Activated CD4-positive, CD25-positive, alpha-beta regulatory T cell (primary cell): ENCODE results near the gene NDUFB5.

ENCODE experiments used
- DNase-seq, 4 experiments: peaks; one replicate each; lab custom pipeline; 2025; lab: John Stamatoyannopoulos, UW

NDUFB5 gene

GRCh38 chr3:179604321-179605078 is at the start of gene NDUFB5, which contains the start of gene MRPL47:
TSS of gene NDUFB5 (plus strand) at chr3:179604794. CDS start at chr3:179604816, 22 bp downstream.
TSS of gene MRPL47 (minus strand) at chr3:179604638. CDS start at chr3:179604624, 14 bp downstream.
- peak; percentile 78 to 87 (median 84) for DNase-seq

GRCh38 chr3:179558742-179559364 is 45.7 kb upstream of the NDUFB5 start:
- peak in 2 of 4 experiments; percentile 2 to 7 for DNase-seq

DNA sequence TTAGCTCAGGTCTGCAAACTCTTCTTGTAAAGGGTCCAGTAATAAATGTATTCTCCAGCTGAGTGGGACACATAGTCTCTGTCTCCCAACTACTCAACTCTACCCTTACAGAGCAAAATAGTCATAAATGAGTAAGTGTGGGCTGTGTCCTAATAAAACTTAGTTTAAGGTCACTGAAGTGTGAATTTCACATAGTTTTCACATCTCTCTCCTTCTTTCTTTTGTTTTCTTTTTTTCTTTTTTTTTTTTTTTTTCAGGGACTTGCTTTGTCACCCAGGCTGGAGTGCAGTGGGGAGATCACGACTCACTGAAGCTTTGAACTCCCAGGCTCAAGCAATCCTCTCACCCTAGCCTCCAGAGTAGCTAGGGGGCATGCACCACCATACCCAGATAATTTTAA is 43.8 kb upstream of the NDUFB5 start:
- no peak for DNase-seq

DNA sequence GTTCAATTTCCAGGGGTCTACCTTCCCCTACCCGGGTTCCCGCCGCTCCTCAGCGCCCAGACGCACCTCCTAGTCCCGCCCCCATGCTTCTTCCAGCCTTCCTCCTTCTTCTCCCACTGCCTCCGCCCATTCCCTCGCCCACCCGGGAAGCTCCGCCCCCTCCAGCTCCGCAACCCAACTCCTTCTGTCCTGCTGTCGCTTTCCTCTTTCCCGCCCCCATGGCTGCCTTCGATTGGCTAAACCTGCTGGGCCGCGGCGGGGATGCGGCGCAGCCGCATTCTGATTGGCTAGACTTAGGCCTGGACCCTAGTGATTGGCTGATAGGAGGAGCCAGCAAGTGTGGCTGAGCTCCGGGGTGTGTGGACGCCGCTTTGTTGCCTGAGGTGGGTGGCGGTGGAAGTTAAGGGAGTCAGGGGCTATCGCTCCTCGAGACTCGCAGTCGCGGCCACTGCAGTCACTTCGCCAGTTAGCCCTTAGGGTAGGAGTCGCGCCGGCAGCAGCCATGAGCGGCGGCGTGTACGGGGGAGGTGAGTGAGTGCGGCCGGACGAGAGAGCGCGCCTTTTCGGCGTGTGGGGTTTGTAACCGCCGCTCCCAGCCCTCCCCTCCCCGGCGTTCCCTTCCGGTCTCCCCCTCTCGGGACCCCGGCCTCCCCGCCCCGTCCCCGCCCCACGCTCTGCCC is 41.9 kb upstream of the NDUFB5 start, which contains the start of gene ACTL6A:
Gene ACTL6A, plus strand, starts transcription at position 336 of the 680 bp plus-strand sequence. Its CDS starts 167 bp downstream, at position 503.
- peak; percentile 91 to 95 (median 94) for DNase-seq

GRCh38 chr3:179563271-179563783 is 41.3 kb upstream of the NDUFB5 start:
- DNase-seq: peak; percentile 28 to 39 (median 34)

- DNase-seq: no peak
These were observed 39.1 kb upstream of the NDUFB5 start for GRCh38 chr3:179565496-179565895.

GRCh38 chr3:179580992-179581391 is 23.6 kb upstream of the NDUFB5 start:
- no peak for DNase-seq

DNA sequence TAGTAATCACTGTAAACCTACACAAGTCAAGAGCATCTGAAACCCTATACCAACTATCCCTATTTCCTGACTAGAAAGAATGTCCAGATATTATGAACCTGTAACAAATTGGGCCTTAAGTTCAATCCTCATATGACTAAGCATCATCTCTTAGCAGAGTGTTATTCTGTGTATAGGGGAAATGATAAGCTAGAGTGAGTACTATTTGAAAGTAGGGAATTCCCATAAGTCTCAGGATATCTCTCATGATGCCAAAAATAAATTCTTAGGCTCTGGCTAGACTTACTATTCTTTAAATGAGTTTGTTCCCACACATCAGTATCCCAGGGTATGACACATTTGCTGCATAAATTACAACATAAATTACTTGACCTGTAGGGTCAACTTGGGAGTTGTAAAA is 15.5 kb upstream of the NDUFB5 start:
- no peak for DNase-seq

DNA sequence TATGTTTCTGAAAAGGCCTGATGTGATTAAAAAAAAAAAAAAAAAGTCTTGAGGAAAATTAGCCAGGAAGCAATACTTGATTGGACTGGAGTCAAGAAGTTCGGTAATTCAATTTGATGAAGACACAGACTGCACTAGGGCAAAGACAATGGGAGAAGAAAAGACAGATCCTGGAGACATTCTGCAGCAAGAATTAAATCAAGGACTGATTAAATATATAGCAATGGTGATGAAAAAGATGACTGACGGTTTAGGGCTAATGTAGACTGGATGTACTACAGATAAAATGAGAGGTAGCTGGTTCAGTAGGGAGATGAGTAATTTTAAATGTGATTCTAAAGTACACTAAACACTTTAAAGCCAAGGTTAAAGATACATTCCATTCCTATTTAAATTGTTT is 13.9 kb upstream of the NDUFB5 start:
- DNase-seq: no peak

GRCh38 chr3:179591313-179591712 is 13.3 kb upstream of the NDUFB5 start:
- DNase-seq: no peak

GRCh38 chr3:179599531-179599930 is 5.1 kb upstream of the NDUFB5 start:
- no peak for DNase-seq

DNA sequence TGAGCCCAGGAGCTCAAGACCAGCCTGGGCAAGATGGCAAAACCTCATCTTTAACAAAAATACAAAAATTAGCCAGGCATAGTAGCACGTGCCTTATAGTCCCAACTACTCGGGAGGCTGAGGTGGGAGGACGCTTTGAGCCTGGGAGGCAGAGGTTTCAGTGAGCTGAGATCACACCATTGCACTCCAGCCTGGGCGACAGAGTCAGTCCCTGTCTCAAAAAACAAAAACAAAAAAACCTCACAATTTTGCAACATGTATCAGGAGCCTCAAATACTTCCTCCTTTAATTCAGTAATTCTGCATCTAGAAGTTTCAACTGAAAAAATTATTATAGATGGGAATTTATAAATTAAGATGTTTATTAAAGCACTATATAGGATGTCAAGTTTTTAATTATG is 1.3 kb upstream of the NDUFB5 start:
- DNase-seq: no peak

- no peak for DNase-seq
These were observed 763 bp upstream of the NDUFB5 start for GRCh38 chr3:179603831-179604230.

DNA sequence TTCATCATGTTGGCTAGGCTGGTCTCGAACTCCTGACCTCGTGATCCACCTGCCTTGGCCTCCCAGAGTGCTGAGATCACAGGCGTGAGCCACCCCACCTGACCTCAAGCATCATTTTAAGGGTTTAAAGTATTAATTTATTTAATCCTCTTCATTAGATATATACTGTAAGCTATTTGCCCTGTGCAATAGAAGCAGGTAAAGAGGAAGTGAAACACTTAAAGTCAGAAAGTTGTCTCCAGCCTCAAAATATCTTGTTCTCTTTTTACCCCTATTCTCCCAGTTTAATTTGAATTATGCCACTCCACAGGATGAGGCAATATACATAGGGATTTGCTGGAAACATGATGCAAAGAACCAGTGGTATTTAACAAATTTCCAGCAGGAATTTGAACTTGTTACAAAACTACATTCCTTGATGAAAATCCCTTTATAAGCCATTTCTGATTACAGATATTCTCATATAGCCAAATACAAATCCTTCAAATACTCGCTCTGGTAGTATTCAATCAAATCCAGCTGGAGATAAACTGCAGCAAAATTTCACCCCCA is 2.0 kb downstream of the NDUFB5 start:
- DNase-seq: no peak

- no peak for DNase-seq
These were observed 4.5 kb downstream of the NDUFB5 start for GRCh38 chr3:179608931-179609720.

- no peak for DNase-seq
These were observed 5.5 kb downstream of the NDUFB5 start for GRCh38 chr3:179610066-179610465.

- DNase-seq: no peak
These were observed 9.2 kb downstream of the NDUFB5 start for GRCh38 chr3:179613807-179614206.

- DNase-seq: no peak
These were observed 11.0 kb downstream of the NDUFB5 start for GRCh38 chr3:179615458-179616173.

- DNase-seq: no peak
These were observed 17.4 kb downstream of the NDUFB5 start for GRCh38 chr3:179622023-179622422.

GRCh38 chr3:179624451-179624850 is 19.9 kb downstream of the NDUFB5 start:
- no peak for DNase-seq
